Panc1 (cell line): ENCODE measurements around the gene TAS2R13. TPM values are rescaled to one million over a fixed set of nuclear protein-coding genes. Genes with fewer than 3 reads are reported as not detected.

Experiments
- ATAC-seq: fragments of 200-7000 bp; cut with Tn5 transposase; 2 replicates; pipeline ENCODE4 v1.9.1; 2020; ENCODE audit warnings: mild to moderate bottlenecking, moderate library complexity
- BruUV-seq: library from RNA; stranded (reverse); fragments of 400-500 nt; replicated peaks from 2 replicates; lab custom pipeline; 2021; lab: Mats Ljungman, UMichigan
- CTCF ChIA-PET: fragments of 300-600 bp; sonication (Branson Sonifier 250); formaldehyde crosslinking; loops from one replicate; lab custom pipeline; 2022; ENCODE audit warnings: antibody characterized with exemption; lab: Charles Lee
- POLR2A ChIA-PET: fragments of 300-600 bp; sonication (Branson Sonifier 250); formaldehyde crosslinking; loops from one replicate; lab custom pipeline; 2022; ENCODE audit warnings: antibody characterized with exemption; lab: Charles Lee
- DNase-seq: peaks from one replicate; pipeline ENCODE4 v3.0.0-alpha.2; 2010; ENCODE audit warnings: low read depth, low spot score
- H3K27ac ChIP-seq: 2 replicates; pipeline ENCODE4 v1.5.1; 2011; ENCODE audit warnings: mild to moderate bottlenecking, low read length, inconsistent platforms
- H3K27me3 ChIP-seq: fragments of 200-500 bp; sonication (Bioruptor generic); 2 replicates; pipeline ENCODE4 v1.6.0; 2014; ENCODE audit warnings: low read length, inconsistent platforms; ENCODE audit not compliant: control insufficient read depth, insufficient read depth
- H3K36me3 ChIP-seq: fragments of 200-500 bp; sonication (Bioruptor generic); 2 replicates; pipeline ENCODE4 v1.5.1; 2014; ENCODE audit warnings: inconsistent platforms, mild to moderate bottlenecking, low read length, moderate library complexity; ENCODE audit not compliant: control insufficient read depth, insufficient read depth
- H3K4me1 ChIP-seq: 2 replicates; pipeline ENCODE4 v1.5.1; 2011; ENCODE audit warnings: inconsistent platforms, mild to moderate bottlenecking, low read length, moderate library complexity; ENCODE audit not compliant: control insufficient read depth, insufficient read depth
- H3K4me3 ChIP-seq, 2 experiments: 2 replicates each; pipeline ENCODE4 v1.5.1; 2011 to 2012; ENCODE audit warnings: low read depth in 2 of 2, low read length in 2 of 2, mild to moderate bottlenecking in 2 of 2, inconsistent platforms in 1 of 2, moderate library complexity in 1 of 2
- H3K9me3 ChIP-seq: fragments of 200-500 bp; sonication (Bioruptor generic); 2 replicates; pipeline ENCODE4 v1.5.1; 2014; ENCODE audit warnings: low read depth, mild to moderate bottlenecking, inconsistent platforms, low read length, moderate library complexity; ENCODE audit not compliant: control insufficient read depth, insufficient read depth
- CTCF ChIP-seq: fragments of 450-650 bp; IDR thresholded peaks from 2 replicates; pipeline ENCODE4 v1.5.1; 2017; ENCODE audit warnings: mild to moderate bottlenecking
- POLR2AphosphoS5 ChIP-seq: IDR thresholded peaks from 2 replicates; pipeline ENCODE4 v1.6.1; 2012; ENCODE audit warnings: mild to moderate bottlenecking, low read depth, low read length, moderate library complexity
- REST ChIP-seq, 2 experiments: IDR thresholded peaks; 2 replicates each; pipeline ENCODE4 v1.6.1; 2011 to 2012; ENCODE audit warnings: low read depth in 2 of 2, control low read depth in 1 of 2, low read length in 1 of 2, mild to moderate bottlenecking in 1 of 2, moderate library complexity in 1 of 2; ENCODE audit not compliant: insufficient read depth in 1 of 2
- SIN3A ChIP-seq: IDR thresholded peaks from 2 replicates; pipeline ENCODE4 v1.6.1; 2012; ENCODE audit warnings: low read depth, mild to moderate bottlenecking, low read length, moderate library complexity, borderline replicate concordance; ENCODE audit not compliant: insufficient read depth
- TCF7L2 ChIP-seq: IDR thresholded peaks from 2 replicates; pipeline ENCODE4 v1.6.1; 2011; ENCODE audit warnings: mild to moderate bottlenecking, low read depth, low read length, inconsistent platforms
- in situ Hi-C: cut with HindIII; loops from 2 replicates; pipeline ENCODE4 v1.10.0; 2016; ENCODE audit warnings: low sequenced_read_pairs, low pct_unique_long_range_greater_than_20kb
- intact Hi-C: fragments of 100-400 bp; cut with micrococcal nuclease; formaldehyde crosslinking; loops from one replicate; pipeline ENCODE4 v1.10.0; 2022; ENCODE audit not compliant: unreplicated experiment
- total RNA-seq: library from RNA; stranded (reverse); gene quantifications from one replicate; pipeline ENCODE4 v1.2.1, GENCODE V29; 2021; ENCODE audit not compliant: unreplicated experiment

Gene TAS2R13
- total RNA-seq, 1 experiment from 2014 or later, result 0.39 TPM

GRCh38 chr12:10936506-10936905, 27.1 kb upstream of the TAS2R13 start:
- TF ChIP-seq POLR2AphosphoS5 (no peak), REST (IDR thresholded peaks at IDR 0.05; ENCODE audit: insufficient read depth in 1 of 2, low read depth in 2 of 2, low read length in 1 of 2) (no peak), TCF7L2 (no peak), CTCF (no peak), SIN3A (no peak)
- Histone ChIP-seq H3K4me1 (no peaks in the 10 kb centered on the region), H3K27ac (no peak overlapping the region), H3K4me3 (no peak overlapping the region), H3K9me3 (no peaks in the 10 kb centered on the region), H3K36me3 (no peaks in the 10 kb centered on the region), H3K27me3 (no peaks in the 10 kb centered on the region)
- ChIA-PET POLR2A (no interaction called here), CTCF (no interaction called here)
- no TSS peak for BruUV-seq
- intact Hi-C loops, result no loop called here
- DNase-seq (no peak), ATAC-seq (no peak)
- in situ Hi-C loops, result no loop called here

GRCh38 chr12:10928746-10929286, 19.5 kb upstream of the TAS2R13 start, which contains the start of gene PRH2:
Gene PRH2 (plus strand): TSS chr12:10929236. CDS start chr12:10929274, 38 bp downstream.
- BruUV-seq, result no TSS peak
- H3K9me3 ChIP-seq, result no peaks in the 10 kb centered on the region
- no peaks in the 10 kb centered on the region for H3K4me1 ChIP-seq
- DNase-seq, result no peak
- no peak for ATAC-seq
- intact Hi-C loops, result no loop called here
- H3K4me3 ChIP-seq, result no peak within 1 kb of the TSS
- POLR2A ChIA-PET, result no interaction called here
- H3K36me3 ChIP-seq, result no peaks in the 10 kb centered on the region
- CTCF ChIA-PET, result no interaction called here
- TF ChIP-seq CTCF, result no peak
- no peak for TF ChIP-seq REST (IDR thresholded peaks at IDR 0.05; ENCODE audit: insufficient read depth in 1 of 2, low read depth in 2 of 2, low read length in 1 of 2)
- TF ChIP-seq TCF7L2, result no peak
- no peak for TF ChIP-seq POLR2AphosphoS5
- no peak for TF ChIP-seq SIN3A
- in situ Hi-C loops, result no loop called here
- H3K27ac ChIP-seq, result no peak within 1 kb of the TSS
- H3K27me3 ChIP-seq, result no peaks in the 10 kb centered on the region
